PFSK-1 (cell line): ENCODE measurements around the gene KCNK3.

Experiments used
- POLR2AphosphoS5 ChIP-seq: IDR thresholded peaks from 2 replicates; pipeline ENCODE4 v1.6.1; 2012; ENCODE audit warnings: low read depth, mild to moderate bottlenecking, control low read depth, low read length, moderate library complexity
- SIN3A ChIP-seq: IDR thresholded peaks from 2 replicates; pipeline ENCODE4 v1.6.1; 2012; ENCODE audit warnings: mild to moderate bottlenecking, low read length, moderate library complexity, borderline replicate concordance; ENCODE audit not compliant: insufficient read depth
- TF ChIP-seq, protein P1 (sequence below), 2 experiments: IDR thresholded peaks; 2 replicates each; pipeline versions ENCODE4 v1.6.1 to v1.8.0; 2011 to 2012; ENCODE audit warnings: low read depth in 2 of 2, low read length in 2 of 2, control low read depth in 1 of 2, inconsistent platforms in 1 of 2, mild to moderate bottlenecking in 1 of 2, moderate library complexity in 1 of 2; ENCODE audit not compliant: insufficient read depth in 1 of 2

KCNK3 gene

DNA sequence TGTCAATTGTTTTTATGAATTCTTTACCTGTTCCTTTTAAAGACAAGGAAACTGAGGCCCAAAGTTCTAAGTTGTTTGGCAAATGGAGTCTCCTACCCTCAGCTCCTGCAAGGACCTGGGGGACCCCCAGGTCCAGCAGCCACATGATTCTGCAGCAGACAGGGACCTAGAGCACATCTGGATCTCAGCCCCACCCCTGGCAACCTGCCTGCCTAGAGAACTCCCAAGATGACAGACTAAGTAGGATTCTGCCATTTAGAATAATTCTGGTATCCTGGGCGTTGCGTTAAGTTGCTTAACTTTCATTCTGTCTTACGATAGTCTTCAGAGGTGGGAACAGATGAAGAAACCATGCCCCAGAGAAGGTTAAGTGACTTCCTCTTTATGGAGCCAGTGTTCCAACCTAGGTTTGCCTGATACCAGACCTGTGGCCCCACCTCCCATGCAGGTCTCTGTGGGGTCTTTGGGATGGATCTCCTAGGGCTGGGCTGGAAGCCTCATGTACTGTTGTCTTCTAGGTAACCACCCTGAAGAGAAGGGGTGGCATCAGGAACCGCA lies 87.8 kb downstream of the KCNK3 start:
- no peak for TF ChIP-seq POLR2AphosphoS5
- TF ChIP-seq, protein P1, sequence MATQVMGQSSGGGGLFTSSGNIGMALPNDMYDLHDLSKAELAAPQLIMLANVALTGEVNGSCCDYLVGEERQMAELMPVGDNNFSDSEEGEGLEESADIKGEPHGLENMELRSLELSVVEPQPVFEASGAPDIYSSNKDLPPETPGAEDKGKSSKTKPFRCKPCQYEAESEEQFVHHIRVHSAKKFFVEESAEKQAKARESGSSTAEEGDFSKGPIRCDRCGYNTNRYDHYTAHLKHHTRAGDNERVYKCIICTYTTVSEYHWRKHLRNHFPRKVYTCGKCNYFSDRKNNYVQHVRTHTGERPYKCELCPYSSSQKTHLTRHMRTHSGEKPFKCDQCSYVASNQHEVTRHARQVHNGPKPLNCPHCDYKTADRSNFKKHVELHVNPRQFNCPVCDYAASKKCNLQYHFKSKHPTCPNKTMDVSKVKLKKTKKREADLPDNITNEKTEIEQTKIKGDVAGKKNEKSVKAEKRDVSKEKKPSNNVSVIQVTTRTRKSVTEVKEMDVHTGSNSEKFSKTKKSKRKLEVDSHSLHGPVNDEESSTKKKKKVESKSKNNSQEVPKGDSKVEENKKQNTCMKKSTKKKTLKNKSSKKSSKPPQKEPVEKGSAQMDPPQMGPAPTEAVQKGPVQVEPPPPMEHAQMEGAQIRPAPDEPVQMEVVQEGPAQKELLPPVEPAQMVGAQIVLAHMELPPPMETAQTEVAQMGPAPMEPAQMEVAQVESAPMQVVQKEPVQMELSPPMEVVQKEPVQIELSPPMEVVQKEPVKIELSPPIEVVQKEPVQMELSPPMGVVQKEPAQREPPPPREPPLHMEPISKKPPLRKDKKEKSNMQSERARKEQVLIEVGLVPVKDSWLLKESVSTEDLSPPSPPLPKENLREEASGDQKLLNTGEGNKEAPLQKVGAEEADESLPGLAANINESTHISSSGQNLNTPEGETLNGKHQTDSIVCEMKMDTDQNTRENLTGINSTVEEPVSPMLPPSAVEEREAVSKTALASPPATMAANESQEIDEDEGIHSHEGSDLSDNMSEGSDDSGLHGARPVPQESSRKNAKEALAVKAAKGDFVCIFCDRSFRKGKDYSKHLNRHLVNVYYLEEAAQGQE (IDR thresholded peaks at IDR 0.05; ENCODE audit: insufficient read depth in 1 of 2, low read depth in 2 of 2, low read length in 2 of 2), result no peak
- TF ChIP-seq SIN3A, result no peak
